Keratinocyte (primary cell): ENCODE data around the gene MAPT.

Experiments
- CTCF ChIP-seq, 3 experiments: IDR thresholded peaks in 1 of 3; conservative IDR thresholded peaks in 1 of 3; optimal IDR thresholded peaks in 1 of 3; 2 replicates in 2 of 3; 3 replicates in 1 of 3; pipeline versions ENCODE3 to v1.5.1; 2011; ENCODE audit warnings: low read length in 3 of 3, mild to moderate bottlenecking in 3 of 3, moderate library complexity in 2 of 3, control low read depth in 1 of 3, inconsistent platforms in 1 of 3; ENCODE audit not compliant: insufficient read depth in 2 of 3; ENCODE audit errors: extremely low read depth in 1 of 3
- EZH2 ChIP-seq: IDR thresholded peaks from one replicate; pipeline ENCODE4 v1.6.1; 2012; ENCODE audit warnings: inconsistent platforms, mild to moderate bottlenecking, low read length, moderate library complexity

- TF ChIP-seq CTCF (optimal IDR thresholded peaks at IDR 0.05 in 1 of 3, IDR thresholded peaks at IDR 0.05 in 1 of 3, conservative IDR thresholded peaks at IDR 0.05 in 1 of 3; ENCODE audit: extremely low read depth in 1 of 3, insufficient read depth in 2 of 3, low read length in 3 of 3) (no peak), EZH2 (no peak)
Observed at GRCh38 chr17:46020998-46021397, 126.6 kb downstream of the MAPT start.
